Measurements from ENCODE around the gene RAPGEF4.

RAPGEF4 gene

DNA sequence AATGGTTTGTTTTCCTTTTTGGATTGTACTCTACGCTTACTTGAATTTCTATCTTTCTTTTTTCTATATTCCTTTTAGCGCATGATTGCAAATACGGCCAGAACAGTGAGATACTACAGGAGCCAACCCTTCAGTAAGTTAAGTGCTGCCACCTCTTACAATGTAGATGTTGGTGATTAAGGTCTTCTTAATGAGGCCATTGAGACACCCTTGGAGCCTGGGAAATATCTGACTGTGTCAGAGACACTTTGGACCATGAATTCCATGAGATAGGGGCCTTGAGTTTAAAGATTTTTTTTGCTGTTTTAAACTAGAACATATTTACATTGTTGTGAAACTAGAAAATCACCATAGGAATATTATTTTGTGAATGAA is 312.9 kb downstream of the RAPGEF4 start:
- Histone ChIP-seq H3K9me3 (ENCODE audit: control insufficient read depth in 5 of 5, low read length in 5 of 5) (no peaks in the 10 kb centered on the region), H3K27ac (ENCODE audit: low read depth, low read length) (peak overlapping the region; percentile 66), H3K4me1 (ENCODE audit: control insufficient read depth in 5 of 5, insufficient read depth in 5 of 5, low read length in 5 of 5) (peaks cover 0 to 18% (median 11%) of the 10 kb centered on the region in 5 donors), H3K4me3 (ENCODE audit: low read depth in 1 of 5, low read length in 5 of 5) (no peak overlapping the region), H3K36me3 (ENCODE audit: control insufficient read depth in 5 of 5, insufficient read depth in 5 of 5, low read length in 5 of 5) (no peaks in the 10 kb centered on the region), H3K27me3 (ENCODE audit: control insufficient read depth in 5 of 5, insufficient read depth in 4 of 5, low read length in 5 of 5) (no peaks in the 10 kb centered on the region), H3K9ac (ENCODE audit: low read length in 5 of 5) (no peak overlapping the region)

GRCh38 chr2:173048897-173049661 is 313.4 kb downstream of the RAPGEF4 start:
- peak overlapping the region; percentile 66 for H3K27ac ChIP-seq (ENCODE audit: low read depth, low read length)
- no peak overlapping the region for H3K9ac ChIP-seq (ENCODE audit: low read length in 5 of 5)

GRCh38 chr2:173049831-173050230 is 314.2 kb downstream of the RAPGEF4 start:
- Histone ChIP-seq H3K4me3 (ENCODE audit: low read depth in 1 of 5, low read length in 5 of 5) (no peak overlapping the region), H3K27ac (ENCODE audit: low read depth, low read length) (peak overlapping the region; percentile 66), H3K9ac (ENCODE audit: low read length in 5 of 5) (no peak overlapping the region), H3K36me3 (ENCODE audit: control insufficient read depth in 5 of 5, insufficient read depth in 5 of 5, low read length in 5 of 5) (no peaks in the 10 kb centered on the region), H3K27me3 (ENCODE audit: control insufficient read depth in 5 of 5, insufficient read depth in 4 of 5, low read length in 5 of 5) (no peaks in the 10 kb centered on the region), H3K9me3 (ENCODE audit: control insufficient read depth in 5 of 5, low read length in 5 of 5) (no peaks in the 10 kb centered on the region), H3K4me1 (ENCODE audit: control insufficient read depth in 5 of 5, insufficient read depth in 5 of 5, low read length in 5 of 5) (peaks cover 0 to 22% (median 16%) of the 10 kb centered on the region in 5 donors)

More at GRCh38 chr2:173048897-173049661, 313.4 kb downstream of the RAPGEF4 start:
- Histone ChIP-seq H3K36me3 (ENCODE audit: control insufficient read depth in 5 of 5, insufficient read depth in 5 of 5, low read length in 5 of 5) (no peaks in the 10 kb centered on the region), H3K4me1 (ENCODE audit: control insufficient read depth in 5 of 5, insufficient read depth in 5 of 5, low read length in 5 of 5) (peaks cover 0 to 22% (median 16%) of the 10 kb centered on the region in 5 donors), H3K9me3 (ENCODE audit: control insufficient read depth in 5 of 5, low read length in 5 of 5) (no peaks in the 10 kb centered on the region), H3K4me3 (ENCODE audit: low read depth in 1 of 5, low read length in 5 of 5) (no peak overlapping the region), H3K27me3 (ENCODE audit: control insufficient read depth in 5 of 5, insufficient read depth in 4 of 5, low read length in 5 of 5) (no peaks in the 10 kb centered on the region)

- Histone ChIP-seq H3K4me3 (ENCODE audit: low read depth in 1 of 5, low read length in 5 of 5) (no peak overlapping the region), H3K36me3 (ENCODE audit: control insufficient read depth in 5 of 5, insufficient read depth in 5 of 5, low read length in 5 of 5) (no peaks in the 10 kb centered on the region), H3K27ac (ENCODE audit: low read depth, low read length) (peak overlapping the region; percentile 25), H3K9ac (ENCODE audit: low read length in 5 of 5) (no peak overlapping the region), H3K9me3 (ENCODE audit: control insufficient read depth in 5 of 5, low read length in 5 of 5) (no peaks in the 10 kb centered on the region), H3K27me3 (ENCODE audit: control insufficient read depth in 5 of 5, insufficient read depth in 4 of 5, low read length in 5 of 5) (no peaks in the 10 kb centered on the region), H3K4me1 (ENCODE audit: control insufficient read depth in 5 of 5, insufficient read depth in 5 of 5, low read length in 5 of 5) (peaks cover 3 to 26% (median 20%) of the 10 kb centered on the region in 5 donors)
Measured at GRCh38 chr2:173050684-173051083, 315.0 kb downstream of the RAPGEF4 start.

DNA sequence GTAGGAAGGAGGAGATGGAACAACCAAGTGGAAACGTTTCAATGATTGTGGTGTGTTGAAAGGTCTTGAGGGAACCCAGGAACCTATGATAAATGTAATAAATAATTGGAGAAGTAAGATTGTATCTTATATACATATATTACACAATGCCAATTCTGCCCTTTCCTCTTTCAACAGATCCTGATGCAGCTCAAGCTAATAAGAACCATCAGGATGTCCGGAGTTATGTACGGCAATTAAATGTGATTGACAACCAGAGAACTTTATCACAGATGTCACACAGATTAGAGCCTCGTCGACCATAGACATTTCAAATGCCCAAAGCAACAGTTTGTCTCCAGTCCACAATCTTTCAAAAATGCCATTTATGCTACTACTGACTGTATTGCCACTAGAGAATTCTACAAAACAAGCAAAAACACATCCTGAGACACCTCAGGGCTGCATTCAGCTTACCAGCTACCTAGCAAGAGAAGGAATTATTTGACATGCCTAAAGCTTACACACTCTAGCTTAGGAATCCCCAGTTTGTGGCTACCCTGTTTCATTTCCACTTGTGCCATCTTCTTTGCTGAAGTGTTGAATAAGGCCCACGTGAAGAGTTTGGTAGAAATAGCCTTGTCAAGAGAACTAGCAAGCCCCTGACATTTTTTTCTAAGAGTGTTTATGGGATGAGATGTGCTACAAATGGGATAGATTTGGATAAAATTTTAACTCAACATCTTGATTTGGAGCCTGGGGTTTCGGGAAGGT is 316.0 kb downstream of the RAPGEF4 start:
- H3K36me3 ChIP-seq (ENCODE audit: control insufficient read depth in 5 of 5, insufficient read depth in 5 of 5, low read length in 5 of 5), result no peaks in the 10 kb centered on the region
- no peak overlapping the region for H3K9ac ChIP-seq (ENCODE audit: low read length in 5 of 5)
- no peaks in the 10 kb centered on the region for H3K9me3 ChIP-seq (ENCODE audit: control insufficient read depth in 5 of 5, low read length in 5 of 5)
- H3K4me3 ChIP-seq (ENCODE audit: low read depth in 1 of 5, low read length in 5 of 5), result no peak overlapping the region
- H3K4me1 ChIP-seq (ENCODE audit: control insufficient read depth in 5 of 5, insufficient read depth in 5 of 5, low read length in 5 of 5), result peaks cover 4 to 32% (median 22%) of the 10 kb centered on the region in 5 donors
- no peaks in the 10 kb centered on the region for H3K27me3 ChIP-seq (ENCODE audit: control insufficient read depth in 5 of 5, insufficient read depth in 4 of 5, low read length in 5 of 5)
- H3K27ac ChIP-seq (ENCODE audit: low read depth, low read length), result no peak overlapping the region

GRCh38 chr2:173053043-173053699 is 317.5 kb downstream of the RAPGEF4 start:
- Histone ChIP-seq H3K4me1 (ENCODE audit: control insufficient read depth in 5 of 5, insufficient read depth in 5 of 5, low read length in 5 of 5) (peaks cover 7 to 46% (median 37%) of the 10 kb centered on the region in 5 donors), H3K9me3 (ENCODE audit: control insufficient read depth in 5 of 5, low read length in 5 of 5) (no peaks in the 10 kb centered on the region), H3K27me3 (ENCODE audit: control insufficient read depth in 5 of 5, insufficient read depth in 4 of 5, low read length in 5 of 5) (no peaks in the 10 kb centered on the region), H3K36me3 (ENCODE audit: control insufficient read depth in 5 of 5, insufficient read depth in 5 of 5, low read length in 5 of 5) (no peaks in the 10 kb centered on the region), H3K9ac (ENCODE audit: low read length in 5 of 5) (no peak overlapping the region), H3K4me3 (ENCODE audit: low read depth in 1 of 5, low read length in 5 of 5) (no peak overlapping the region), H3K27ac (ENCODE audit: low read depth, low read length) (peak overlapping the region; percentile 63)

DNA sequence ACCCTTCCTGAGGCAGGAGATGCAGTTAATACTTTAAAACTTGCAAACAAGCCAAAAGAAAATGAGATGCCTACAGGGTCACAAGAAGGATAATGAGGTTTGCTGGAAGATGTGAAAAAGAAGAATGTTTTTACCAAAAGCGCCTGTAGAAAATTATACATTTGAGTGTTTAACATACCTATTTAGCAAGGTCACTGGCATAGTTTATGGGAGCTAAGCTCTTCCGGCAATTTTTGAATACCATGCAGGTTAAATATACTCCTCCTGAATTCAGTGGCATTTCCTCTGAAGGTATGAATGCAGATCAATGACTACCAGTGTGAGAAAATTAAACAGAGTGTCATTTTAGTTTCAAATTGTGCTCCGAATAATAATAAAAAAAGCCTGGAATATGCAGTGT is 318.8 kb downstream of the RAPGEF4 start:
- H3K36me3 ChIP-seq (ENCODE audit: control insufficient read depth in 5 of 5, insufficient read depth in 5 of 5, low read length in 5 of 5), result no peaks in the 10 kb centered on the region
- no peak overlapping the region for H3K27ac ChIP-seq (ENCODE audit: low read depth, low read length)
- no peak overlapping the region for H3K9ac ChIP-seq (ENCODE audit: low read length in 5 of 5)
- no peaks in the 10 kb centered on the region for H3K9me3 ChIP-seq (ENCODE audit: control insufficient read depth in 5 of 5, low read length in 5 of 5)
- no peak overlapping the region for H3K4me3 ChIP-seq (ENCODE audit: low read depth in 1 of 5, low read length in 5 of 5)
- peaks cover 7 to 51% (median 42%) of the 10 kb centered on the region in 5 donors for H3K4me1 ChIP-seq (ENCODE audit: control insufficient read depth in 5 of 5, insufficient read depth in 5 of 5, low read length in 5 of 5)
- H3K27me3 ChIP-seq (ENCODE audit: control insufficient read depth in 5 of 5, insufficient read depth in 4 of 5, low read length in 5 of 5), result no peaks in the 10 kb centered on the region

GRCh38 chr2:173056705-173057364 is 321.2 kb downstream of the RAPGEF4 start:
- no peaks in the 10 kb centered on the region for H3K27me3 ChIP-seq (ENCODE audit: control insufficient read depth in 5 of 5, insufficient read depth in 4 of 5, low read length in 5 of 5)
- H3K4me3 ChIP-seq (ENCODE audit: low read depth in 1 of 5, low read length in 5 of 5), result no peak overlapping the region
- peaks cover 7 to 60% (median 46%) of the 10 kb centered on the region in 5 donors for H3K4me1 ChIP-seq (ENCODE audit: control insufficient read depth in 5 of 5, insufficient read depth in 5 of 5, low read length in 5 of 5)
- H3K9ac ChIP-seq (ENCODE audit: low read length in 5 of 5), result no peak overlapping the region
- H3K27ac ChIP-seq (ENCODE audit: low read depth, low read length), result no peak overlapping the region
- no peaks in the 10 kb centered on the region for H3K36me3 ChIP-seq (ENCODE audit: control insufficient read depth in 5 of 5, insufficient read depth in 5 of 5, low read length in 5 of 5)
- H3K9me3 ChIP-seq (ENCODE audit: control insufficient read depth in 5 of 5, low read length in 5 of 5), result no peaks in the 10 kb centered on the region

DNA sequence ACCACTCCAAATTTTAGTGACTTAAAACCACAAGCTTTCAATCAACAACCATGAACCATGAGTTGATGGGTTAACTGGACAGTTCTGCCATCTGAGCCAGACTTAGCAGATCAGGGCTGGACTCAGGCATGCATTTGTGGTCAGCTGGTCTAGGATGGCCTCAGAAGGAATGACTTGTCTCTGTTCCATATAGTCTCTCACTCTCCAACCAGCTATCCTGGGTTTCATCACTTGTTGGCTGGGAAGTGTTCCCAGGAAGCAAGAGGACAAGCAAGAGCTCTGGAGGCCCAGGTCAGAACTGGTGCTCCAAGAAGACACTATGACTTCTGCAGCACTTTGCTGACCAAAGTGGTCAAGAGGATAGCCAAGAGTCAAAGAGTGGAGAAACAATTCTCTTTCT is 322.5 kb downstream of the RAPGEF4 start:
- Histone ChIP-seq H3K4me1 (ENCODE audit: control insufficient read depth in 5 of 5, insufficient read depth in 5 of 5, low read length in 5 of 5) (peaks cover 7 to 57% (median 46%) of the 10 kb centered on the region in 5 donors), H3K9ac (ENCODE audit: low read length in 5 of 5) (no peak overlapping the region), H3K4me3 (ENCODE audit: low read depth in 1 of 5, low read length in 5 of 5) (no peak overlapping the region), H3K27ac (ENCODE audit: low read depth, low read length) (peak overlapping the region; percentile 8), H3K27me3 (ENCODE audit: control insufficient read depth in 5 of 5, insufficient read depth in 4 of 5, low read length in 5 of 5) (no peaks in the 10 kb centered on the region), H3K36me3 (ENCODE audit: control insufficient read depth in 5 of 5, insufficient read depth in 5 of 5, low read length in 5 of 5) (no peaks in the 10 kb centered on the region), H3K9me3 (ENCODE audit: control insufficient read depth in 5 of 5, low read length in 5 of 5) (no peaks in the 10 kb centered on the region)
